ENCODE measurements around the gene PAFAH1B2. TPM values are rescaled to one million over a fixed set of nuclear protein-coding genes. Genes with fewer than 3 reads are reported as not detected.
A peak's percentile ranks its signal among the peaks of the same experiment; 100 is the strongest.
"Not testable (repeated sequence)": the region's sequence is repeated elsewhere in the genome, so short reads cannot be mapped to it uniquely, and the experiment has no call there.

PAFAH1B2 gene, protein sequence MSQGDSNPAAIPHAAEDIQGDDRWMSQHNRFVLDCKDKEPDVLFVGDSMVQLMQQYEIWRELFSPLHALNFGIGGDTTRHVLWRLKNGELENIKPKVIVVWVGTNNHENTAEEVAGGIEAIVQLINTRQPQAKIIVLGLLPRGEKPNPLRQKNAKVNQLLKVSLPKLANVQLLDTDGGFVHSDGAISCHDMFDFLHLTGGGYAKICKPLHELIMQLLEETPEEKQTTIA
- 72.4 TPM for total RNA-seq

DNA sequence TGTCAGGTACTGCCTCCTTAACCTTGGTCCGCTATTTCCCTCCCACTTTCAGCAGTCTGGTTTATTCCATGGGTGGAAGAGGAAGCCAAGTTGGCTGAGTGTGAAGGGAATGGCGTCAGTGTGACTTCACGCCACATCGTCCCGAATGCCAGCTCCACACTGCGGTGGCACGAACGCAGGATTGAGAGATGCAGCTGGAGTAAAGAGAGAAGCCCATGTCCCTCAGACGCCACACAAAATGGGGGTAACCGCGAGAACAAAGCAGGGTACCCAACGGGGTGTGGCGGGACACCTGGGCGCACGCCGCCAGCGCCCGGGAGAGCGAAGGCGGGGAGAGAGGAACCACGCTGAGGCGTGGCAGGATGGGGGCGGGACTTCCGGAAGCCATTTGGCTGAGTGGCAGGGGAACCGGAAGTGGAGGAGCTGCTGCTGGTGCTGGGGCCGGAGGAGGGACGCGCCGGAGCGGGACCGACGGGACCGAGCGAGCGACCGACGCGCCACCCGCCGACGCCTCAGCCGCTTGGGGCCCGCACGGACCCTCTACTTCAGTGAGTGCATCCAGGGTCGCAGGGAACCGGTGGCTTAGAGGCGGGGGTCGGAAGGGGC is at the start of gene PAFAH1B2:
Gene PAFAH1B2, plus strand, starts transcription at position 417 of the 606 bp plus-strand sequence. CDS start 8,161 bp downstream, outside the sequence.
- peak; percentile 84 to 95 (median 94) for DNase-seq (ENCODE audit: low read depth in 2 of 3, low spot score in 2 of 3)

DNA sequence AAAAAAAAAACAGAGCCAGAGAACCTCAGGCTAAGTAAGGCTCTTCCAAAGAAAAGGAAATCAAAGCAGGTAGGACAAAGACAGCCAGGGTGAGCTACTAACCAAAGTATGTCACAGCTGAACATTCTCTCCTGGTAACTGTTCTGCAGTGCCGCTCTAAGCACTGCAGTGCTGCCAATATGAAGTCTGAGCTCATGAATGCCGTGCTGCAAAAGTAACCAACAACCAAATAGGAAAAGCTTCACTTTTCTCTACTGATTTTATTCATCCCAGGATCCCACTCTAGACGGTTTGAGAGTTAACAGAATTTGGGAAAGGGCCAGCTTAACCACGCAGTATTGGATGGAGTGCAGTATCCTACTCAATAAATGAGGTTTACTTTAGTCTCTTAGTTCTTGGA is 49.3 kb upstream of the PAFAH1B2 start:
- no peak for DNase-seq (ENCODE audit: low read depth in 2 of 3, low spot score in 2 of 3)

DNA sequence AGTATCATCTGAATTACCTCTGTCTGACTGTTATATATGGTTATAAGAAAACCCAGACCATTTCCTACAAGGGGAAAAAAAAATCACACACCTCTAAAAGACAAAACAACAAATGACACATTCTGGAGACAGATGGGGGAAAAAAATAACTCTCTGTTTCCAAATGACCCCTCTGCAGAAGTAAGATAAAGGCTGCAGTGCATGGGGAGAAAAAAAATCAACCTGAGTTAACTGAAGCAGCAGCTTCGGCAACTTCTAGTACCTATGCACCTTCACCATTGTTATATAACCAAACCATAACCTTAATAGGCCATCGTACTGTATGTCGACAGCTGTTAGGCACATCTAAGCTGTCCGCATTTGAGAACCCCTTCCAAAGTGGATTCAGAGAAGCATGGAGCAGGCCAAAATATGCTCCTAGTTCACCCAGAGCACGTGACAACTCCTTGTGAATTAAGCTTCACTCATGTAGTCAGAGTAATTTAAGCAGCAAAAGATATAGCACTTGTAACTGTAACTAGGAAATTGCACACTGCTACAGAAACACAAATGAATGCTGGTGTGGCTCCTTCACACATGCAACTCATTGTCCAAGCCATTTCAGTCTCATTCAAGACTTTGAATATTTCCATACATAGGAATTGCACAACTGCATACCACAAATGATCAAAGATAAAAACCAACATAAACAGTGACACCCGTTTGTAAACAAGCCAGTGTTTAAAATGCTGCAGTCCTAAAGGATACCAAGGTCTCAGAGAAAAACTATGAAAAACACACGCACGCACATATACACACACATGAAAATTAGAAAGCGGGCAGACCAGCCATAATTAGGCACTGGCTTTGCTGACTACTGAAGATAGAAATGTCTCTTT is 48.6 kb upstream of the PAFAH1B2 start:
- DNase-seq (ENCODE audit: low read depth in 2 of 3, low spot score in 2 of 3): peak in 1 of 3 donors; percentile 48

DNA sequence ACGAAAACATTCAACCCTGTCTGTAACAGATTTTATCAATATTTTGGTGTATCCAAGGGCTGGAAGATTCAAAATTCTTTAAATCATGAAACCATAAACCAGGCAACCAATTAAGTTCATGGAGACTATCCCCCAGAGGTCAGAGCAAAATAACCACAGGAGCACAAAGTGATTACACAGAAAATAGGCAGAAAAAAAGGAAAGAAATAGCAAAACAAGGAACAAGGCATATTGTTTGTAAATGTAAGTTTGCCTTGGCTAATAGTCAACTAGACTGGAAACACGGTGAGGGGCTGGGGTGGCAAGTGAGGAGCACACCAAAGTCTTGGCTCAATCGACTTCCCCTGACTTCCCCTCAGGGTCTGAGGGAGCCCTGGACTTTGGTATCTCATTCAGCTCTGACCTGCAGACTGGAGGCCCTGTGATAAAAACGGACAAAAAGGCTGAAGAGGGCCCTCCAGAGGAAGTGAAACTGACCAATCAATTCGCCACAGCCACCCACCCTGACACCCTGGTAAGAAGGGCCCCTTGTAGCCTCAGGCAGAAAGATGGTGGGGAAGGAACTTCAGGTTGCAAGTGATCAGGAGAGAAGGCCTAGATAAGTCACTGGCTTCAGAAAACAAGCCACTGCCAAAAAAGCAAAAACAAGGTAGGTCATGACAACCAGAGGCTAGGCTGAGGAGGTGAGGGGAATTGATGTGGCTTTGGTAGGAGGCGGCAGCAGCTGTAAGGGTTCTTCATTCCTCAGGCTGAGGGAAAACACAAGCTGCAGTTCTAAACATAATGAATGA is 47.7 kb upstream of the PAFAH1B2 start:
- peak in 1 of 3 donors; percentile 34 for DNase-seq (ENCODE audit: low read depth in 2 of 3, low spot score in 2 of 3)

DNA sequence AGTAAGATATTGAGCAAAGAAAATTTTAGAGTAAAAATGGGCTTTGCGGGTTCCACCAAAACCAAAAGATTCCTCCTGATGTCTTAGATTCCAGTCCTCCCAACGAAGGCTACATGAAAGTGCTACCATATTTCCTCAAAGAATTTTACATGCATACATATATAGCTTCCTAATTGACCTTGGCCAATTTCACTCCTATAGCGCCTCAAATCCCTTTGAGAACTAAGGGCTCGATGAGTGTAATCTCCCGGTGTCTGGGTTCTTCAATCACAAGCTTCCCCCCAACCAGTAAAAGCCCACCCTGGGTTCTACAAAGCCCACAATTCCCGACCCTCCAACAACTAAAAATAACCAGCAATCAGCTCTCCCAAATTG is 47.1 kb upstream of the PAFAH1B2 start:
- no peak for DNase-seq (ENCODE audit: low read depth in 2 of 3, low spot score in 2 of 3)

DNA sequence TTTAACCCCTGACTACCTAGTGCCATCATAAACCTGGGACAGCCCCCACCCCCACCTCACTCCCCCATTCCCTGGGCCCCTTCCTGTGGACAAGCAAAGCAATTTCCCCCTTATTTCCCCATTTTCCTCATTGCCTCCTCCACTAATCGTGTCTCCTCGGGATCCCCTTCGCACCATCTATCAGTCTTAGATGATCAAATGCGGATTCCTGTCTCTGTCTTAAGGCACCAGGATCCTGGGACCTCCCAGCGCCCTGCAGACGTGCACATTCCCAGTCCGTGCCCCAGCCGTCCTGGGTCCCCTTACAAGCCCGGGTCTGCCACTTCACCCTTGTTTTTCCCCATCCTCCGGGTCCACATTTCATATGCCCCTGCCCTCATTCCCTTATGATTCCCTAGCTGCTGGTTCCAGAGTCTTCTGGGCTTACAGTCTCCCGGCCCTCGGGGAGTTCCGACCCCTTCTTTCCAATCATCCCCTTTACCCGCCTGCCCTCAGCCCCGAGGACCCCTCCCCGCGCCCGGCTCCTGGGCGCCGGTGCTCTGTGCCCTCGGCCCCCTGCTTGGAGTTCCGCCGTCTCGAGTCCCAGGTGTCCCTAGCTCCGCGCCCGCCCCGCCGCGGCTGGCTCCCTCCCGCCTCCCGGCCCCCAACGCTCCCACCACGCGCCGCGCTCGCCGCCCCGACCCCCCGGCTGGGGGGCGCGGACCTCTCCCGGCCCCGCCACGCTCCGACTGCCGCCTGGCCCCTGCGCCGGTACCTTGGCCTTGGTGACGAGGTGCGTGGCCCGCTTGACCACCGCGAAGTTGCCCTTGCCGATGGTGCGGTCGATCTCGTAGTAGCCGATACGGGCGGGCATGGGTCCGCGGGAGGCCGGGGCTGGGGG is 46.5 kb upstream of the PAFAH1B2 start:
- DNase-seq (ENCODE audit: low read depth in 2 of 3, low spot score in 2 of 3): peak in 1 of 3 donors; percentile 40

DNA sequence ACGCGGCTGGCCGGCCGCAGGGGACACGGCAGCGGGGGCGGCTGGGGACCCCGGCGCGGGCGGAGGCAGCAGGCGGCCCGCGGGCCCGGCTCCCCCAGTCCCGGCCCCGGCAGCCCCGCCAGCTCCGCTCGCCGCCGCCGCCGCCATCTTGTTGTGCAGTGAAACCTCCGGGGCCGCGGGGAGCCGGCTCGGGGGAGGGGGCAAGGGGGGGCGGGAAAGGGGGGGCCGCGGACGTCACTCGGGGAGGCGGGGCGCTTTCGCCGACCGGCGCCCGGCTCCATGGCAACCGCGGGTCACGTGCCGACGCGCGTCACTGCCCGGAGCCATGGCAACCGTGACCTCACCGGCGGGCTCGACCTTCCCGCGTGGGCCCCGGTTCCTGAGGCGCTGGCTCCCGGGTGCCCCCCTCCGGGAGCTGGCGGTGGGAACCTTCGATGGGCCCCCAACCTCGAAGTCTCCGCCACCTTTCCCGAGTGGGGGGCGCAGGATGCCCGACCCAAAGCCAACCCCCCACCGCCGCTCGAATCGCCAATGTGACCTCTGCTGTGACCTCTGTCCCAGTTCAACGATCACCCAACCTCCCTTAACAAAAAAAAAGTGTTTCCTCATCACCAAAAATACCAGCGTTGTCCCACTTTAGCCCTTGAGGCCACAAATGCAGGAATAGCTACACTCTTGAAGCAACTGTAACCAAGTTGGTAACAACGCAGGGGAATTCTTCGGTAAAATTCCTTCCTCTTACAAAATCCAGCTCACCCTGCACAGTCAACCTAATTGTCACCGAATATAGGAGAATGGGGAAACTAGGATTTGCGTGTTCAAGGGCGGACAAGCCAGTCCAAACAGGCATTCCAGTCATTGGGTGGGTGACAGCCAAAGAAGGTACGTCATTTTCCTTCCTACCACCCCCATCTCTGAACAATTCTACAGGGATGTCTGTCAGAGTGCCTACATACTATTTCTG is 45.5 kb upstream of the PAFAH1B2 start, which contains the start of gene SIK3:
Gene SIK3, minus strand, starts transcription at position 160 of the 964 bp plus-strand sequence. Its CDS starts 13 bp downstream, at position 147.
- DNase-seq (ENCODE audit: low read depth in 2 of 3, low spot score in 2 of 3): peak; percentile 93

DNA sequence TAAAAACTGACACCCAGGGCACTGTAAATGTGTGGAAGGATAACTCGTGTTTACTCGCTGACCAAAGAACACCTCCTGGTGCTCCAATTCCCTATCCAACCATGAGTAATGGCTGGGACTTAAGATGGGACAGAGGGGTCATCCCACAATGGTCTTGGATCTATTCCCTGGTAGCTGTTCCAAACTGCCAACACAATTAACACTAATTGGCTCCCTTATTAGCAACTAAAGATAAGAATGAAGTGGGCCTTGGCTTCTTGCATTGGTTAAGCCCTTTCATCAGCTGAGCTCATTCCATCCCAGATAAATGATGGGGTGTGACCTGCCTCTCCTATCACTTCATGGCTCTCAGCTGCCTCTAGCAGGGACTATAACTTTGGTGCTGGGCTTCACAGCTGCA is 44.4 kb upstream of the PAFAH1B2 start:
- DNase-seq (ENCODE audit: low read depth in 2 of 3, low spot score in 2 of 3): no peak

DNA sequence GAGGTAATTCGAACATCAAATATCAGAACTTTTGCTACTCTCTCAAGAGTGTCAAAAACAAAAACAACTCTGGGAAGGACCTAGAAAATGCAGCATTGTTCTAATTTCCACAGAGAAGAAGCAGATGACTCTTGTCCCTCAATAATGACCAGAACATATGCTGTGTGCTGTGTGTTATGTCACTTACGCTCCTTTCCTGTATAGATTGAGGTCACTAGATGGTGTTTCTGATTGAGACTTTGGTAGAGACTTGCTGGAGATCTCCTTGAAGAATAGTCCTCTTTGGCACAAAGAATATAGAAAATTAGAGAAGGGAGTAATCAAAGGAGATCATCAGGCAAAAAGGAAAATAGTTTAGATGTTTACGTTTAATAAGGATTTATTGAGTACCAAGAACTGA is 43.5 kb upstream of the PAFAH1B2 start:
- no peak for DNase-seq (ENCODE audit: low read depth in 2 of 3, low spot score in 2 of 3)

DNA sequence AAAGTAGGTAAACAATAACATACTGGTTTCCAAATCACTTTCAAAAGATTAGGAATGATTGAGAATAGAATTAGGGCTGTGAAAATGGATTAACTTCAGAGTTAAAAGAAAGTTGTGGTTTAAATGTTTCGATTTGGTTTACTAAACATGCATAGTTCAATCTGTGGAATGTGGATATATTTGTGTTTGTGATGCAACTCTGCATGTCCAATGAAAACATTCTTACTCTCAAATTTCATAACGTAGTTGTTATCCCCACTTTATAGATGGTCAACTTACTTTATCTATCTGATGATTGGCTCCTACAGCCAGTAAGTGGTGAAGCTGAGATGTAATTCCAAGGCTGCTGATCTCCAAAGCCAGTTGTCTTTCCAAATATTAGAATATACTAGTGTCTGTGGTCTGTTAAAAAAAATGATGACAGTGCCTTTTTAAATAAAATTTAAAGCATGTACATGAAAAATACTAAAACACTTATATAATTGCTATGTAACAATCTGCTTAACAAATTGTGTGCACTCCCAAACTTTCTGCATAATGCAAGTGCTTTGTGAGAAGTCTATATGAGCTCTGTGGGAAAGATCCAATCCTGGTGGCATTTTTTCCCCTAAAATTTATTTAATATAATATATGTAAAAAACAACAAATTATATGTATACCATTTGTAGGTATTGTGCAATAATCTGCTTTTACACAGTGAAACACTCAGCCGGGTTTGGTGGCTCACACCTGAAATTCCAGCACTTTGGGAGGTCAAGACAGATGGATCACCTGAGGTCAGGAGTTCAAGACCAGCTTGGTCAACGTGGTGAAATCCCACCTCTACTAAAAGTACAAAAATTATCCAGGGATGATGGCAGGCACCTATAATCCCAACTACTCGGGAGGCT is 36.1 kb upstream of the PAFAH1B2 start:
- DNase-seq (ENCODE audit: low read depth in 2 of 3, low spot score in 2 of 3): no peak

DNA sequence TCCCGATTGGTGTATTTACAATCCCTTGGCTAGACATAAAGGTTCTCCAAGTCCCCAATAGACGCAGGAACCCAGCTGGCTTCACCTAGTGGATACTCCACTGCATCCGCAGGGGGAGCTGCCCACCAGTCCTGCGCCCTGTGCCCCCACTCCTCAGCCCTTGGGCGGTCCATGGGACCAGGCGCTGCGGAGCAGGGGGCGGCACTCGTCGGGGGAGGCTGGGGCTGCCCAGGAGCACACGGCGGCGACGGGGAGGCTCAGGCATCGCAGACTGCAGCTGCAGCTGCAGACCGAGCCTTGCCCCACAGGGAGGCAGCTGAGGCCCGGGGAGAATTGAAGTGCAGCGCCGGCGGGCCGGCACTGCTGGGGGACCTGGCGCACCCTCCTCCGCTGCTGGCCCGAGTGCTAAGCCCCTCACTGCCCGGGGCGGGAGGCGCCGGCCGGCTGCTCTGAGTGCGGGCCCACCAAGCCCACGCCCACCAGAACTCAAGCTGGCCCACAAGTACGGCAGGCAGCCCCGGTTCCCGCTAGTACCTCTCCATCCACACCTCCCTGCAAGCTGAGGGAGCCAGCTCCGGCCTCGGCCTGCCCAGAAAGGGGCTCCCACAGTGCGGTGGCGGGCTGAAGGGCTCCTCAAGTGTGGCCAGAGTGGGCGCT is 33.7 kb upstream of the PAFAH1B2 start:
- DNase-seq (ENCODE audit: low read depth in 2 of 3, low spot score in 2 of 3): no peak

DNA sequence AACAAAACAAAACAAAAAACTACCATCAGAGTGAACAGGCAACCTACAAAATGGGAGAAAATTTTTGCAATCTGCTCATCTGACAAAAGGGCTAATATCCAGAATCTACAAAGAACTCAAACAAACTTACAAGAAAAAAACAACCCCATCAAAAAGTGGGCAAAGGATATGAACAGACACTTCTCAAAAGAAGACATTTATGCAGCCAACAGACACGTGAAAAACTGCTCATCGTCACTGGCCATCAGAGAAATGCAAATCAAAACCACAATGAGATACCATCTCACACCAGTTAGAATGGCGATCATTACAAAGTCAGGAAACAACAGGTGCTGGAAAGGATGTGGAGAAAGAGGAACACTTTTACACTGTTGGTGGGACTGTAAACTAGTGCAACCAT is 31.6 kb upstream of the PAFAH1B2 start:
- not testable (repeated sequence) for DNase-seq (ENCODE audit: low read depth in 2 of 3, low spot score in 2 of 3)

DNA sequence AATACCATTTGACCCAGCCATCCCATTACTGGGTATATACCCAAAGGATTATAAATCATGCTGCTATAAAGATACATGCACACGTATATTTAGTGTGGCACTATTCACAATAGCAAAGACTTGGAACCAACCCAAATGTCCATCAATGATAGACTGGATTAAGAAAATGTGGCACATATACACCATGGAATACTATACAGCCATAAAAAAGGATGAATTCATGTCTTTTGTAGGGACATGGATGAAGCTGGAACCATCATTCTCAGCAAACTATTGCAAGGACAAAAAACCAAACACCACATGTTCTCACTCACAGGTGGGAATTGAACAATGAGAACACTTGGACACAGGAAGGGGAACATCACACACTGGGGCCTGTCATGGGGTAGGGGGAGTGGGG is 31.1 kb upstream of the PAFAH1B2 start:
- not testable (repeated sequence) for DNase-seq (ENCODE audit: low read depth in 2 of 3, low spot score in 2 of 3)

DNA sequence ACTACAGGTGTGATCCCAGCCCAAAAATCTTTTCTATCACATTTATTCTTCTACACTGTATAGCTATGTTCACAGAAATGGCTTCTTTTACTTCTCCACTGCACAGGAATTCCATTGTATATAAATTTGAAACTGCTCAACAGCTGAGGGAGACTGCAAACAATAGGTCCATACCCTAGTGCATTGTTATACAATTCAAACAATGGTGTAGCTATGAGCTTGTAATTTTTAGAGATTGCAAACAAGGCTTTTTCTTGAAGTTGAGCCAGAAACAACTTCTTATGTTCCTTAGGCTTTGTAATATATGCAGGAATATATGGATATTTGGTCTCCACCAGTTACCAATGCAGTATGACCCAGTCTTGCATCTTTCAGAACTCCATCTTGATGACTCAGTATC is 26.4 kb upstream of the PAFAH1B2 start:
- DNase-seq (ENCODE audit: low read depth in 2 of 3, low spot score in 2 of 3): no peak

DNA sequence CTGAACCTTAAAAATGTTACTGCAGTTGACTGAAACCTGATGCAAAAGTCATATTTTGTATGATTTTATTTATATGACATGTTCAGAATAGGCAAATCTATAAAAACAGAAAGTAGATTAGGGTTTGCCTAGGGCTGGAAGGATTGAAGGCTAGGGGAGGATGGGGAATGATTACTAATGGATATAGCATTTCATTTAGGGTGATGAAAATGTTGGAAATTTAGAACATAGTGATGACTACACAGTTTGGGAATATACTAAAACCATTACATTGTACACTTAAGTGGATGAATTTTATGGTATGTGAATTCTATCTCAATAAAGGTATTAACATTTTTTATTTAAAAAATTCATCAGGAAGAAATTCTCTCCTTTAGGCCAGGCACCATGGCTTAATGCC is 22.9 kb upstream of the PAFAH1B2 start:
- no peak for DNase-seq (ENCODE audit: low read depth in 2 of 3, low spot score in 2 of 3)

DNA sequence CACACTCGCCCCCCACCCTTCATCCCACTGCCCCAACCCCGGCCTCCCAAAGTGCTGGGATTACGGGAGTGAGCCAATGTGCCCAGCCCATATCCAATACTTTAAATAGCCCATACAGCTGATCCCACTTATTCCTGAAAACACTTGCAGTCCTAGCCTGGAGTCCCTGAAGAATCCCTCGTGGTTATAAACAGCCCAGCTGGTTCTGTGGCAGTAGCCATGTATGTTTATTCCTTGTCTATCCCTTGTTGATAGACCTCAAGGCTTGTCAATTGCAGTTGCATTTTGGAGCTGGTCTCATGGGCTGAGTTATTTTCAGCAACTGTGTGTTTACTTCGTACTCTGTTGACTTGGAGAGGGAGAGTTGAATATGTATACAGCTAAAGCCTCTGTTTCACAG is 21.5 kb upstream of the PAFAH1B2 start:
- DNase-seq (ENCODE audit: low read depth in 2 of 3, low spot score in 2 of 3): no peak

All from hematopoietic multipotent progenitor cell (in vitro differentiated cells).